ENCODE data around the gene IGHMBP2. TPM values are rescaled to one million over a fixed set of nuclear protein-coding genes. Genes with fewer than 3 reads are reported as not detected.

Gene IGHMBP2
- total RNA-seq, 1 donor: 10.9 TPM

DNA sequence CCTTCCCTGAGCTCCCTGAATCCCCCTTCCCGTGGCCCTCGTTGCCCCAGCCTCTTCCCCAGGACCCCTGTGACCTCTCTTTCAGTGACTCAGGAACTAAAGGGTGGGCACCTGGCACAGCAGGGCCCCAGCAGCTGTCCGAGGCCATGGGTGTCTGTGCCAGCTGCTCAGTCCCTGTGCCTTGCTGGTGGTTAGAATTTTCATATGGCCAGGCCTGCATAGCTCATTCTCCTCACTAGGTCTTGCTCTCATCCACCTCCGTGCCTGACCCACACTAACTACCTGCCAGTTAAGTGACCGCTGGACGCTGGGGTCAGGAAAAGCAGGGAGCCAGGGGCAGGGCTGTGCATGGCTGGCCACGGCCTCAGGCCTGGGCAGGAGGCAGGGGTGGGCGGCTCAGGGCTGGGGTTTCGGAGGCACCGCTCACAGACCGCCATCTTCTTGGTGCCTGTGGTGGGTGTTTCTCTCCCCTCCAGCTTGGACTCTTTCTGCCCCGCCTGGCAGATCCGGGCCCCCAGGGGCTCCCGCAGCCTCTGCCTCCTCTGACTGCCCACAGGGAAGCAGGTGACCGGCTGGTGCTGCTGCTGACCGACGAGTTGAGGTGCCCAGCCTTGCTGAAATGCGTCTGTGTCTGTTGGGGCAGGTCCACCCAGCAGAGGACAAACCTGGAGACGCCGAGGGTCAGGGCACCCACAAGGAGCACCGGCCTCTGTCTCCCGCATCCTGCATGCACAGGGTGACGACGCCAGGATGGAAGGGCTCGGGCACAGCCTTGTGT is 56.8 kb downstream of the IGHMBP2 start:
- Histone ChIP-seq H2AFZ (ENCODE audit: low read length) (no peak overlapping the region), H3K4me3 (ENCODE audit: insufficient read depth, low read length) (no peak overlapping the region), H3K36me3 (ENCODE audit: insufficient read depth, low read length) (no peaks in the 10 kb centered on the region), H3K27me3 (ENCODE audit: insufficient read depth, low read length) (peaks cover 5% of the 10 kb centered on the region), H3K79me2 (ENCODE audit: insufficient read depth, low read length) (no peaks in the 10 kb centered on the region), H3K27ac (ENCODE audit: low read depth, low read length) (no peak overlapping the region), H3K4me2 (ENCODE audit: insufficient read depth, low read length) (no peak overlapping the region), H3K9me3 (ENCODE audit: low read depth, low read length) (no peaks in the 10 kb centered on the region), H4K20me1 (ENCODE audit: insufficient read depth, low read length) (no peaks in the 10 kb centered on the region), H3K4me1 (ENCODE audit: insufficient read depth, low read length) (no peaks in the 10 kb centered on the region)
- no peak for TF ChIP-seq CTCF (IDR thresholded peaks at IDR 0.05; ENCODE audit: extremely low read depth, low read depth, low read length)
- peak; percentile 79 for DNase-seq (ENCODE audit: insufficient read length, low spot score, missing footprints)

- Histone ChIP-seq H3K27ac (ENCODE audit: low read depth, low read length) (no peak overlapping the region), H3K36me3 (ENCODE audit: insufficient read depth, low read length) (no peaks in the 10 kb centered on the region), H3K79me2 (ENCODE audit: insufficient read depth, low read length) (no peaks in the 10 kb centered on the region), H3K27me3 (ENCODE audit: insufficient read depth, low read length) (peaks cover 9% of the 10 kb centered on the region), H4K20me1 (ENCODE audit: insufficient read depth, low read length) (no peaks in the 10 kb centered on the region), H3K4me2 (ENCODE audit: insufficient read depth, low read length) (no peak overlapping the region), H3K4me1 (ENCODE audit: insufficient read depth, low read length) (no peaks in the 10 kb centered on the region), H2AFZ (ENCODE audit: low read length) (no peak overlapping the region), H3K9me3 (ENCODE audit: low read depth, low read length) (no peaks in the 10 kb centered on the region), H3K4me3 (ENCODE audit: insufficient read depth, low read length) (no peak overlapping the region)
- no peak for TF ChIP-seq CTCF (IDR thresholded peaks at IDR 0.05; ENCODE audit: extremely low read depth, low read depth, low read length)
- peak; percentile 66 for DNase-seq (ENCODE audit: insufficient read length, low spot score, missing footprints)
Observed at GRCh38 chr11:68961245-68961644, 57.6 kb downstream of the IGHMBP2 start.

GRCh38 chr11:68962527-68963250 is 59.0 kb downstream of the IGHMBP2 start:
- Histone ChIP-seq H3K4me3 (ENCODE audit: insufficient read depth, low read length) (no peak overlapping the region), H3K79me2 (ENCODE audit: insufficient read depth, low read length) (no peaks in the 10 kb centered on the region), H3K36me3 (ENCODE audit: insufficient read depth, low read length) (no peaks in the 10 kb centered on the region), H3K4me1 (ENCODE audit: insufficient read depth, low read length) (no peaks in the 10 kb centered on the region), H3K27ac (ENCODE audit: low read depth, low read length) (no peak overlapping the region), H3K27me3 (ENCODE audit: insufficient read depth, low read length) (peaks cover 9% of the 10 kb centered on the region), H3K4me2 (ENCODE audit: insufficient read depth, low read length) (no peak overlapping the region), H2AFZ (ENCODE audit: low read length) (no peak overlapping the region), H3K9me3 (ENCODE audit: low read depth, low read length) (no peaks in the 10 kb centered on the region), H4K20me1 (ENCODE audit: insufficient read depth, low read length) (no peaks in the 10 kb centered on the region)
- TF ChIP-seq CTCF (IDR thresholded peaks at IDR 0.05; ENCODE audit: extremely low read depth, low read depth, low read length): peak; percentile 12
- DNase-seq (ENCODE audit: insufficient read length, low spot score, missing footprints): peak; percentile 82

DNA sequence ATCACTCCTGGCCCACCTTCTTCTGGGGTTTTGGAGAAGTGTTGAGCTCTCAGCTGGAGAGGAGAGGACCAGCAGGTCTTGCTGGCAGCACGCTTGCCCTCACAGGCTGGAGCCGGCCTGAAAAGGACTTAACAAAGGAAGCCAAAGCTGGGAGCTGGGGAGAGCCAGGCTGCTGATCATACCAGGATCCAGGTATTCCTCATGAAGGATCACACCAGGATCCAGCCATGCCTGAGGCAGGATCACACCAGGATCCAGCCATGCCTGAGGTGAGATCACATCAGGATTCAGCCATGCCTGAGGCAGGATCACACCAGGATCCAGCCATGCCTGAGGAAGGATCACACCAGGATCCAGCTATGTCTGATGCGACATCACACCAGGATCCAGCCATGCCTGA is 60.1 kb downstream of the IGHMBP2 start:
- H3K36me3 ChIP-seq (ENCODE audit: insufficient read depth, low read length): no peaks in the 10 kb centered on the region
- H3K4me1 ChIP-seq (ENCODE audit: insufficient read depth, low read length): no peaks in the 10 kb centered on the region
- no peak overlapping the region for H3K27ac ChIP-seq (ENCODE audit: low read depth, low read length)
- no peak overlapping the region for H3K4me2 ChIP-seq (ENCODE audit: insufficient read depth, low read length)
- no peaks in the 10 kb centered on the region for H3K79me2 ChIP-seq (ENCODE audit: insufficient read depth, low read length)
- no peaks in the 10 kb centered on the region for H4K20me1 ChIP-seq (ENCODE audit: insufficient read depth, low read length)
- no peak for TF ChIP-seq CTCF (IDR thresholded peaks at IDR 0.05; ENCODE audit: extremely low read depth, low read depth, low read length)
- H3K9me3 ChIP-seq (ENCODE audit: low read depth, low read length): no peaks in the 10 kb centered on the region
- H2AFZ ChIP-seq (ENCODE audit: low read length): no peak overlapping the region
- DNase-seq (ENCODE audit: insufficient read length, low spot score, missing footprints): peak; percentile 84
- H3K27me3 ChIP-seq (ENCODE audit: insufficient read depth, low read length): peaks cover 15% of the 10 kb centered on the region
- no peak overlapping the region for H3K4me3 ChIP-seq (ENCODE audit: insufficient read depth, low read length)

All from osteoblast (primary cell).